ENCODE measurements around the gene NUSAP1. TPM values are rescaled to one million over a fixed set of nuclear protein-coding genes. Genes with fewer than 3 reads are reported as not detected.

Gene NUSAP1
- total and polyA plus RNA-seq, 4 donors = 4.6 to 149 (median 8.3) TPM

DNA sequence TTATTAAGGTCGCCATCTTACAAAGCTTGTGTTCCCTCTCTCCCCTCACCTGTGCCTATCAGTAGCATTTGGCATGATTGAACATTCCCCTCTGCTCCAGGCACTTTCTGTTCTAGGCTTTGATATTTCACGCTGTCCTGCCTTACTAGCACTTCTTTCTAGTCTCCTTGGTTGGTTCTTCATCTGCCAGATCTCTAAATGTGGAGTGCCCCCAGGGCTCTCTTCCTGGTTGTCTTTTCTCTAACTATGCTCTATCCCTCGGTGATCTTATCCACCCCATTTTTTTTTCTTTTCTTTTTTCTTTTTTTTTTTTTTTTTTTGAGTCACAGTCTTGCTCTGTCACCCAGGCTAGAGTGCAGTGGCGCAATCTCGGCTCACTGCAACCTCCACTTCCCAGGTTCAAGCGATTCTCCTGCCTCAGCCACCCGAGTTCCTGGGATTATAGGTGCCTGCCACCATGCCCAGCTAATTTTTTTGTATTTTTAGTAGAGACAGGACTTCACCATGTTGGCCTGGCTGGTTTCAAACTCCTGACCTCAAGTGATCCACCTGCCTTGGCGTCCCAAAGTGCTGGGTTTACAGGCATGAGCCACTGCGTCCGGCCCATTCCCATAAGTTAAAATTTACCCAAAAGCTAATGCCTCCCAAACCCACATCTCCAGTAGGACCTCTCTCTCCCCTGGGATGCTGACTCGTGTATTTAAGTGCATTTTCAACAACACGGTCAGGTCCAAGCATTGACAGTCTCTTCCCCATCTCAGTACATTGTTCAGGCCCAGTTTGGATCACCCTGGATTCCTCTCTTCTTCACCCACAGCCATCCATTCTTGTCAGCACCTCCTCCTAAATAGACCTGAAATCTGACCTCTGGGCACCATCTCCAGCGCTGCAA, 5.2 kb downstream of the NUSAP1 start (continued):
- TF ChIP-seq, protein P1, sequence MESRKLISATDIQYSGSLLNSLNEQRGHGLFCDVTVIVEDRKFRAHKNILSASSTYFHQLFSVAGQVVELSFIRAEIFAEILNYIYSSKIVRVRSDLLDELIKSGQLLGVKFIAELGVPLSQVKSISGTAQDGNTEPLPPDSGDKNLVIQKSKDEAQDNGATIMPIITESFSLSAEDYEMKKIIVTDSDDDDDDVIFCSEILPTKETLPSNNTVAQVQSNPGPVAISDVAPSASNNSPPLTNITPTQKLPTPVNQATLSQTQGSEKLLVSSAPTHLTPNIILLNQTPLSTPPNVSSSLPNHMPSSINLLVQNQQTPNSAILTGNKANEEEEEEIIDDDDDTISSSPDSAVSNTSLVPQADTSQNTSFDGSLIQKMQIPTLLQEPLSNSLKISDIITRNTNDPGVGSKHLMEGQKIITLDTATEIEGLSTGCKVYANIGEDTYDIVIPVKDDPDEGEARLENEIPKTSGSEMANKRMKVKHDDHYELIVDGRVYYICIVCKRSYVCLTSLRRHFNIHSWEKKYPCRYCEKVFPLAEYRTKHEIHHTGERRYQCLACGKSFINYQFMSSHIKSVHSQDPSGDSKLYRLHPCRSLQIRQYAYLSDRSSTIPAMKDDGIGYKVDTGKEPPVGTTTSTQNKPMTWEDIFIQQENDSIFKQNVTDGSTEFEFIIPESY (IDR thresholded peaks at IDR 0.05) = no peak
- TF ChIP-seq, protein P2, sequence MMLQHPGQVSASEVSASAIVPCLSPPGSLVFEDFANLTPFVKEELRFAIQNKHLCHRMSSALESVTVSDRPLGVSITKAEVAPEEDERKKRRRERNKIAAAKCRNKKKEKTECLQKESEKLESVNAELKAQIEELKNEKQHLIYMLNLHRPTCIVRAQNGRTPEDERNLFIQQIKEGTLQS (IDR thresholded peaks at IDR 0.05) = no peak
- TF ChIP-seq TAF1 (conservative IDR thresholded peaks at IDR 0.05) = no peak
- no peak for TF ChIP-seq FOXA1 (IDR thresholded peaks at IDR 0.05)
- no peak for TF ChIP-seq RAD21 (IDR thresholded peaks at IDR 0.05)
- TF ChIP-seq HNF4G (IDR thresholded peaks at IDR 0.05) = no peak
- TF ChIP-seq GABPA (IDR thresholded peaks at IDR 0.05 in 1 of 2, conservative IDR thresholded peaks at IDR 0.05 in 1 of 2) = no peak
- no peak for TF ChIP-seq FOXA2 (IDR thresholded peaks at IDR 0.05)
- no peak for TF ChIP-seq YY1 (IDR thresholded peaks at IDR 0.05)
- TF ChIP-seq NR2F2 (IDR thresholded peaks at IDR 0.05) = no peak
- no peak for TF ChIP-seq SP1 (IDR thresholded peaks at IDR 0.05)
- TF ChIP-seq, protein P3, sequence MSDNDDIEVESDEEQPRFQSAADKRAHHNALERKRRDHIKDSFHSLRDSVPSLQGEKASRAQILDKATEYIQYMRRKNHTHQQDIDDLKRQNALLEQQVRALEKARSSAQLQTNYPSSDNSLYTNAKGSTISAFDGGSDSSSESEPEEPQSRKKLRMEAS (IDR thresholded peaks at IDR 0.05) = no peak

DNA sequence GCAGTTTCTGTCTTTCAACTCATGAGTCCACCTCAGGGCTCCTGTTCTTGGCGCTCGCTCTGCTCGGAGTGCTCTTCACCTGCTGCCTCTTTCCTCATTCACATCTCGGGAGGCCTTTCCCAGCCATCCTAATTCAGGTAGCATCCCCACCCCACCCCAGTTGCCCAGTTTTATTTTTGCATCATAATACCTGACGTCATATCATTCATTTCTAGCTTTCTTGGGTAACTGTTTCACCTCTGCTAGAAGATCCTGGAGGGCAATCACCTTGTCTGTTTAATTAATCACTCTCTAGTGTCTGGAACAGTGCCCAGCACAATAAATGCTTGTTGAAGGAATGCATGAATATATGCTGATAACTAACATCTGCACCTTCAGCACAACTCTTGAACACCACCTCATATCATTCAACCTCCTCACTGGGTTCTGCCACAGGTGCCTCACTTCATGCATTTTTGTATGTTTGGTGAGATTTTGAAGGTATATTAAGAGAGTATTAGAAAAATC, 7.6 kb downstream of the NUSAP1 start:
- Histone ChIP-seq H3K4me1 (ENCODE audit: control insufficient read depth in 4 of 4, insufficient read depth in 4 of 4, low read length in 3 of 4) (no peaks in the 10 kb centered on the region), H3K27me3 (ENCODE audit: control insufficient read depth in 4 of 4, insufficient read depth in 4 of 4, low read length in 3 of 4) (no peaks in the 10 kb centered on the region), H3K9me3 (ENCODE audit: control insufficient read depth in 4 of 4, low read length in 3 of 4) (no peaks in the 10 kb centered on the region), H3K4me3 (ENCODE audit: low read depth in 1 of 3, low read length in 3 of 3) (no peak overlapping the region), H3K36me3 (ENCODE audit: control insufficient read depth in 4 of 4, insufficient read depth in 3 of 4, low read depth in 1 of 4, low read length in 3 of 4) (peaks cover 0 to 2% (median 0%) of the 10 kb centered on the region in 4 donors), H3K27ac (ENCODE audit: low read depth in 1 of 2, low read length in 2 of 2) (no peak overlapping the region), H3K9ac (ENCODE audit: low read depth in 1 of 2, low read length in 2 of 2) (no peak overlapping the region)
- TF ChIP-seq RXRA (IDR thresholded peaks at IDR 0.05) = no peak
- TF ChIP-seq JUND (IDR thresholded peaks at IDR 0.05) = no peak
- TF ChIP-seq, protein P1 (IDR thresholded peaks at IDR 0.05) = no peak
- no peak for TF ChIP-seq GABPA (IDR thresholded peaks at IDR 0.05 in 1 of 2, conservative IDR thresholded peaks at IDR 0.05 in 1 of 2)
- TF ChIP-seq SP1 (IDR thresholded peaks at IDR 0.05) = no peak
- TF ChIP-seq, protein P4, sequence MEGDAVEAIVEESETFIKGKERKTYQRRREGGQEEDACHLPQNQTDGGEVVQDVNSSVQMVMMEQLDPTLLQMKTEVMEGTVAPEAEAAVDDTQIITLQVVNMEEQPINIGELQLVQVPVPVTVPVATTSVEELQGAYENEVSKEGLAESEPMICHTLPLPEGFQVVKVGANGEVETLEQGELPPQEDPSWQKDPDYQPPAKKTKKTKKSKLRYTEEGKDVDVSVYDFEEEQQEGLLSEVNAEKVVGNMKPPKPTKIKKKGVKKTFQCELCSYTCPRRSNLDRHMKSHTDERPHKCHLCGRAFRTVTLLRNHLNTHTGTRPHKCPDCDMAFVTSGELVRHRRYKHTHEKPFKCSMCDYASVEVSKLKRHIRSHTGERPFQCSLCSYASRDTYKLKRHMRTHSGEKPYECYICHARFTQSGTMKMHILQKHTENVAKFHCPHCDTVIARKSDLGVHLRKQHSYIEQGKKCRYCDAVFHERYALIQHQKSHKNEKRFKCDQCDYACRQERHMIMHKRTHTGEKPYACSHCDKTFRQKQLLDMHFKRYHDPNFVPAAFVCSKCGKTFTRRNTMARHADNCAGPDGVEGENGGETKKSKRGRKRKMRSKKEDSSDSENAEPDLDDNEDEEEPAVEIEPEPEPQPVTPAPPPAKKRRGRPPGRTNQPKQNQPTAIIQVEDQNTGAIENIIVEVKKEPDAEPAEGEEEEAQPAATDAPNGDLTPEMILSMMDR (IDR thresholded peaks at IDR 0.05; ENCODE audit: low read depth, low read length, missing input control) = no peak
- no peak for TF ChIP-seq FOXA1 (IDR thresholded peaks at IDR 0.05)
- no peak for TF ChIP-seq YY1 (IDR thresholded peaks at IDR 0.05)
- no peak for TF ChIP-seq EGR1 (IDR thresholded peaks at IDR 0.05; ENCODE audit: low read depth in 2 of 2)
- TF ChIP-seq, protein P2 (IDR thresholded peaks at IDR 0.05) = no peak
- TF ChIP-seq HNF4A (conservative IDR thresholded peaks at IDR 0.05) = no peak
- TF ChIP-seq RAD21 (IDR thresholded peaks at IDR 0.05) = no peak
- no peak for TF ChIP-seq TAF1 (conservative IDR thresholded peaks at IDR 0.05)
- TF ChIP-seq NR2F2 (IDR thresholded peaks at IDR 0.05) = no peak
- TF ChIP-seq, protein P5, sequence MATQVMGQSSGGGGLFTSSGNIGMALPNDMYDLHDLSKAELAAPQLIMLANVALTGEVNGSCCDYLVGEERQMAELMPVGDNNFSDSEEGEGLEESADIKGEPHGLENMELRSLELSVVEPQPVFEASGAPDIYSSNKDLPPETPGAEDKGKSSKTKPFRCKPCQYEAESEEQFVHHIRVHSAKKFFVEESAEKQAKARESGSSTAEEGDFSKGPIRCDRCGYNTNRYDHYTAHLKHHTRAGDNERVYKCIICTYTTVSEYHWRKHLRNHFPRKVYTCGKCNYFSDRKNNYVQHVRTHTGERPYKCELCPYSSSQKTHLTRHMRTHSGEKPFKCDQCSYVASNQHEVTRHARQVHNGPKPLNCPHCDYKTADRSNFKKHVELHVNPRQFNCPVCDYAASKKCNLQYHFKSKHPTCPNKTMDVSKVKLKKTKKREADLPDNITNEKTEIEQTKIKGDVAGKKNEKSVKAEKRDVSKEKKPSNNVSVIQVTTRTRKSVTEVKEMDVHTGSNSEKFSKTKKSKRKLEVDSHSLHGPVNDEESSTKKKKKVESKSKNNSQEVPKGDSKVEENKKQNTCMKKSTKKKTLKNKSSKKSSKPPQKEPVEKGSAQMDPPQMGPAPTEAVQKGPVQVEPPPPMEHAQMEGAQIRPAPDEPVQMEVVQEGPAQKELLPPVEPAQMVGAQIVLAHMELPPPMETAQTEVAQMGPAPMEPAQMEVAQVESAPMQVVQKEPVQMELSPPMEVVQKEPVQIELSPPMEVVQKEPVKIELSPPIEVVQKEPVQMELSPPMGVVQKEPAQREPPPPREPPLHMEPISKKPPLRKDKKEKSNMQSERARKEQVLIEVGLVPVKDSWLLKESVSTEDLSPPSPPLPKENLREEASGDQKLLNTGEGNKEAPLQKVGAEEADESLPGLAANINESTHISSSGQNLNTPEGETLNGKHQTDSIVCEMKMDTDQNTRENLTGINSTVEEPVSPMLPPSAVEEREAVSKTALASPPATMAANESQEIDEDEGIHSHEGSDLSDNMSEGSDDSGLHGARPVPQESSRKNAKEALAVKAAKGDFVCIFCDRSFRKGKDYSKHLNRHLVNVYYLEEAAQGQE (IDR thresholded peaks at IDR 0.05) = no peak
- TF ChIP-seq, protein P3 (IDR thresholded peaks at IDR 0.05) = no peak
- TF ChIP-seq FOXA2 (IDR thresholded peaks at IDR 0.05) = no peak
- 85% methylated on average over 5 of the region's 5 CpGs for WGBS
- DNase-seq (ENCODE audit: low spot score) = no peak

Data from liver (tissue), 9 donors.